SW480 (cell line): Measurements from ENCODE around the gene BRD3OS.
"Not testable (repeated sequence)": the region's sequence is repeated elsewhere in the genome, so short reads cannot be mapped to it uniquely, and the experiment has no call there.

Experiments used
- DNase-seq: peaks from one replicate; pipeline ENCODE4 v3.0.0-alpha.2; 2016; ENCODE audit warnings: low spot score

The BRD3OS gene

GRCh38 chr9:134063571-134064450 is 38.5 kb downstream of the BRD3OS start:
- no peak for DNase-seq

GRCh38 chr9:134064711-134065110 is 39.4 kb downstream of the BRD3OS start:
- DNase-seq: no peak

GRCh38 chr9:134065612-134066419 is 40.5 kb downstream of the BRD3OS start:
- peak; percentile 35 for DNase-seq

GRCh38 chr9:134066526-134066912 is 41.2 kb downstream of the BRD3OS start:
- DNase-seq: peak; percentile 11

- peak; percentile 11 for DNase-seq
These were observed 41.9 kb downstream of the BRD3OS start for GRCh38 chr9:134066913-134067851.

- peak; percentile 85 for DNase-seq
These were observed 42.8 kb downstream of the BRD3OS start, which contains the start of gene BRD3 for GRCh38 chr9:134067904-134068743. TSS of gene BRD3 (minus strand) at chr9:134068026. CDS start at chr9:134053477, 14,549 bp downstream.

- no peak for DNase-seq
These were observed 43.6 kb downstream of the BRD3OS start for GRCh38 chr9:134068744-134069479.

GRCh38 chr9:134069480-134070399 is 44.5 kb downstream of the BRD3OS start:
- no peak for DNase-seq

GRCh38 chr9:134071149-134071548 is 45.9 kb downstream of the BRD3OS start:
- DNase-seq: no peak

GRCh38 chr9:134072683-134073082 is 47.4 kb downstream of the BRD3OS start:
- DNase-seq: not testable (repeated sequence)

- DNase-seq: no peak
These were observed 48.2 kb downstream of the BRD3OS start for GRCh38 chr9:134073500-134073899.

GRCh38 chr9:134075689-134076088 is 50.4 kb downstream of the BRD3OS start:
- DNase-seq: not testable (repeated sequence)

- no peak for DNase-seq
These were observed 51.4 kb downstream of the BRD3OS start for GRCh38 chr9:134076644-134077043.
